Mononuclear cell (primary cell): ENCODE results near the gene CMIP. TPM values are rescaled to one million over a fixed set of nuclear protein-coding genes. Genes with fewer than 3 reads are reported as not detected.

Source experiments
- H3K27me3 ChIP-seq: 2 replicates; pipeline ENCODE4 v1.6.0; 2011; ENCODE audit warnings: low read length, control low read depth; ENCODE audit not compliant: insufficient read depth
- H3K4me1 ChIP-seq: 2 replicates; pipeline ENCODE4 v1.5.1; 2011; ENCODE audit warnings: mild to moderate bottlenecking, low read length, control low read depth; ENCODE audit not compliant: insufficient read depth
- H3K4me3 ChIP-seq: 2 replicates; pipeline ENCODE4 v1.5.1; 2011; ENCODE audit warnings: mild to moderate bottlenecking, low read length, moderate library complexity
- H3K9me3 ChIP-seq: 2 replicates; pipeline ENCODE4 v1.5.1; 2011; ENCODE audit warnings: low read depth, mild to moderate bottlenecking, control low read depth, low read length
- total RNA-seq: library from RNA; depleted of rRNA; stranded (reverse); fragments of >200 nt; gene quantifications from one replicate; pipeline ENCODE4 v1.2.3, GENCODE V29; 2012

Gene CMIP
- total RNA-seq, 1 donor: 29.6 TPM

- H3K4me1 ChIP-seq: peaks cover 40% of the 10 kb centered on the region
- no peaks in the 10 kb centered on the region for H3K27me3 ChIP-seq
- H3K9me3 ChIP-seq: no peaks in the 10 kb centered on the region
- no peak overlapping the region for H3K4me3 ChIP-seq
Measured at GRCh38 chr16:81541314-81541713, 96.7 kb downstream of the CMIP start.

DNA sequence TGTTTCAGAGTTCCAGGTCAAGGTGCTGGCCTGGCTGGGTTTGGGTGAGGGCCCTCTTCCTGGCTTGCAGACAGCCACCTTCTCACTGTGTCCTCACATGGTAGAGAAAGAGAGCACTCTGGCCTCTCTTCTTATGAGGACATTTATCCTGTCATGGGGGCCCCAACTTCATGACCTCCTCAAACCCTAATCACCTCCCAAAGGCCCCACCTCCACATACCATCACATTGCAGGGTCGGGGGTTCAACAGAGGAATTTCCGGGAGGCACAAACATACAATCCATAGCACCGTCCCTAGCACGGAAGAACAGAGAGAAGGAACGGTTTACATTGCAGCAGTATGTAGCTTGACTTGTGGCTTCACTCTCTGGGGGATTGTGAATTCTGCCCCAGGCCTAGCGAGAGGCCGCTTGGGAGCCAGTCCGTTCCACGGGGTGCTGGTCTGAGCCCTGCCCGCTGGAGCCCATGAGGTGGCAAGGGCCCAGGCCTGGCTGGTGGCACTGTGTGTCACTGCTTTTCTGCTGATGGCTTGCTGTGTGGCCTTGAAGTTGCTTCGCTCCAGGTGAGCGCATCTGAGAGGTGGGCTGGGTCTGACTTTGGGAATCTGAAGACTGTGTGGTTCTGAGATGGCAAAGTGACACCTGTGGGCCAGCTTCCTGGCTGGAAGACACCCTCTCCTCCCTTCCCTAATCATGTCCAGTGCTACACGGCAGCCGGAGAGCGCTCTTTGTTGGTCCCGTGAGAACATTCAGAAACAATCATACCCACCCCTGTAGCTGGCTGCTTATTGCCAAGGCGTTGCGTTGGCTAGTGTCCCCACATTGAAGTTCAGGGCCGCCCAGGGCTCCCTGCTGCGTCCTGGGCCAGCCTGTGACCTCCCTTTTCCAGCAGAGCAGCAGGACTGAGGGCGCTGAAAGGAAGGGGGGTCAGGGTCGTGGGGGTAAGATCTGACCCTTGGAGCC lies 98.3 kb downstream of the CMIP start:
- Histone ChIP-seq H3K9me3 (no peaks in the 10 kb centered on the region), H3K4me1 (peaks cover 53% of the 10 kb centered on the region), H3K27me3 (no peaks in the 10 kb centered on the region), H3K4me3 (no peak overlapping the region)

DNA sequence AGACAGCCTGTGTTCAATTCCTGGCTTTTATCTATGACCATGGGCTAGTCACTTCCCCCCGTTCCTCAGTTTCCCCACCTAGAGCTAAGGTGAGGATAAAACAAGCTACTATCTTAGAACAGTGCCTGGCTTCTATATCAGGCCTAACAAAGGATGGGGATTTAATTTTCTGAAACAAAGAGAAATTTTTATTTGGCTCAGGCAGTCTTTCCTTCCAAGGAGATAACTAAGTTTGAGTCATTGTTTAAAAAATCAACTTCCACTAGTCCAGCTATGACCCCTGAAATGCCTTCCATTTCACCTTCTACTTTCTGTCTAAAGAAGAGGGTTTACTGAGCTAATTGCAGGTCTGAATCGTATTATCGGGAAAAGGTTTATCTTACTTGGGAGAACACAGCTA lies 99.0 kb downstream of the CMIP start:
- Histone ChIP-seq H3K4me1 (peaks cover 60% of the 10 kb centered on the region), H3K27me3 (no peaks in the 10 kb centered on the region), H3K9me3 (no peaks in the 10 kb centered on the region), H3K4me3 (no peak overlapping the region)

- Histone ChIP-seq H3K4me1 (peaks cover 67% of the 10 kb centered on the region), H3K4me3 (no peak overlapping the region), H3K27me3 (no peaks in the 10 kb centered on the region), H3K9me3 (no peaks in the 10 kb centered on the region)
Measured at GRCh38 chr16:81544261-81544660, 99.7 kb downstream of the CMIP start.

DNA sequence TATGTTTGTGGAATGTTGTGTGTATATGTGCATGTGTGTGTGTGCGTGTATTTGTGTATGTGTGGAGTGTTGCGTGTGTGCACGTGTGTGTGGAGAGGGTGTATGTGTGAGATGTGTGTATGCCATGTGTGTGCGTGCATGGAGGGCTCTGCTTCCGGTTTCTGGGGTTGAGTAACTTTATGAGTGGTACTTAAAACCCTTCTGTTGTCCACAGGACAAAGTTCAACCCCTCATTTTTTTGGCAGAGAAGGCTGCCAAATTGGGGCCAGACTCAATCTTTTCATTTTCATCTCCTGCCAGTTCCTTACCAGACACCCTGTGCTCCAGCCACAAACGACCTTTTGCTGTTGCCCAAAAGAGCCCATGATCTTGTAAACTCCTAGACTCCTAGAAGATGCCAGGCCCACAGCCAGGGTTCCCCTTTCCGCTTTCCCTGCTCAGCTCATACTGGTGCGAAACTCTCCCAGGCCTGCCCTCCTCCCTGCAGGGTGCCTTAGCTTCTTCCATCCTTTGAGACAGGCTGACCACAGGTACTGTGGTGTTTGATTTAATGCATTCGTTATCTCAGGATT lies 100.2 kb downstream of the CMIP start:
- H3K9me3 ChIP-seq: no peaks in the 10 kb centered on the region
- H3K4me3 ChIP-seq: no peak overlapping the region
- peaks cover 71% of the 10 kb centered on the region for H3K4me1 ChIP-seq
- H3K27me3 ChIP-seq: no peaks in the 10 kb centered on the region

- Histone ChIP-seq H3K4me1 (peaks cover 77% of the 10 kb centered on the region), H3K9me3 (no peaks in the 10 kb centered on the region), H3K27me3 (no peaks in the 10 kb centered on the region), H3K4me3 (no peak overlapping the region)
Measured at GRCh38 chr16:81545470-81546250, 101.1 kb downstream of the CMIP start.

GRCh38 chr16:81546781-81547180 lies 102.2 kb downstream of the CMIP start:
- no peaks in the 10 kb centered on the region for H3K9me3 ChIP-seq
- H3K27me3 ChIP-seq: no peaks in the 10 kb centered on the region
- H3K4me3 ChIP-seq: no peak overlapping the region
- peaks cover 87% of the 10 kb centered on the region for H3K4me1 ChIP-seq

GRCh38 chr16:81547194-81547938 lies 102.8 kb downstream of the CMIP start:
- H3K9me3 ChIP-seq: no peaks in the 10 kb centered on the region

DNA sequence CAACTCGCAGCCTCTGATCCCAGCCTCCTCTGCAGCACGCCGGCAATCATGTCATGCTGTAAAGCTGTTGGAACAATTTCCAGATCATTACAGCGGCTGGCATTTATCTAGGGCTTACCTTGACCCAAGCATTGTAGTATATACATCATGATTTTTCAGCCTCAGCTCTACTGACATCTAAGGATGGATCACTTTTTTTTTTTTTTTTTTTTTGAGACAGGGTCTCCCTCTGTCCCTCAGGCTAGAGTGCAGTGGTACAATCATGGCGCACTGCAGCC lies 103.3 kb downstream of the CMIP start:
- Histone ChIP-seq H3K9me3 (no peaks in the 10 kb centered on the region), H3K27me3 (no peaks in the 10 kb centered on the region), H3K4me3 (no peak overlapping the region), H3K4me1 (peaks cover 84% of the 10 kb centered on the region)

More at GRCh38 chr16:81547194-81547938, 102.8 kb downstream of the CMIP start:
- Histone ChIP-seq H3K27me3 (no peaks in the 10 kb centered on the region), H3K4me3 (no peak overlapping the region), H3K4me1 (peaks cover 89% of the 10 kb centered on the region)

- Histone ChIP-seq H3K9me3 (no peaks in the 10 kb centered on the region), H3K27me3 (no peaks in the 10 kb centered on the region), H3K4me1 (peaks cover 78% of the 10 kb centered on the region), H3K4me3 (no peak overlapping the region)
Measured at GRCh38 chr16:81548551-81548875, 103.9 kb downstream of the CMIP start.

GRCh38 chr16:81548876-81549546 lies 104.4 kb downstream of the CMIP start:
- no peak overlapping the region for H3K4me3 ChIP-seq
- peaks cover 73% of the 10 kb centered on the region for H3K4me1 ChIP-seq
- H3K27me3 ChIP-seq: no peaks in the 10 kb centered on the region
- no peaks in the 10 kb centered on the region for H3K9me3 ChIP-seq

DNA sequence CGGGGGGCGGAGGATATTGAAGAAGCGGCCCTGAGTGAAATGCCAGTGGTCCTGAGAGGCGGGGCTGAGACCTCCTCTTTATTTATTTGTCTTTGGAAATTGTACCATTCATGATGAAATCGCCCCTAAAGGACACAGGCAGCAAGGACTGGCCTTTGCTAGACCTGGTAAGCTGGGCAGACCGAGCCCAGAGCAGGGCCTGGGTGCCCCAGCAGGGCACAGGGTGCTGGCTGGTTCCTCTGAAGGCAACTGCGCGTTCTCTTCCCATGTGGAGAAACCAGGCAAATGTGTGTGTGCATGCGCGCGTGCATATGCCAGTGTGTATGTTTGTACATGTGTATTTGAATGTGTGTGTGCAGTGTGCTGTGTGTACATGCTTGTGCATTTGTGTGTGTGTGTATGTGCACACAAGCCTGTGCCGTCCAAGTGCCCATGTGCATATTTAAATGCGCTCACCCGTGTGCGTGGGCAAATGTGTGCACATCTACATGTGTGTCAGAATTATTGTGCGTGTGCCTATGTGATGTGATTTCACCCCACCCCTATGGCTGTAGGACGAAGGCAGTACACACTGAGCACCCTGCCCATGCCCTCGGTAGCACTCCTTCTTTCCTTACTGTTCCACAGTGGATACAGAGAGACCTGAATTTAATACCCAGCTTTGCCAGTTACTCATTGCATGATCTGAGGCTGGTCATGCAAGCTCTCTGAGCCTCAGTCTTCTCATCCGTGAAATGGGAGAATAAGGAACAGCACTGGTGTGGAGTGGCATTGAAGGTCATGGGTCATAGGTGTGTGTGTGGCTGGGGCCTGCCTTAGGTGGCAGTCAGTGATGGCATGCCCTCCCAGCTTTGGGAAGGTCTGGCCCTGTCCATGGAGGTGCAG lies 105.2 kb downstream of the CMIP start:
- no peaks in the 10 kb centered on the region for H3K9me3 ChIP-seq
- H3K4me1 ChIP-seq: peaks cover 65% of the 10 kb centered on the region
- H3K27me3 ChIP-seq: no peaks in the 10 kb centered on the region
- no peak overlapping the region for H3K4me3 ChIP-seq

GRCh38 chr16:81550432-81550808 lies 105.8 kb downstream of the CMIP start:
- no peaks in the 10 kb centered on the region for H3K9me3 ChIP-seq
- peaks cover 59% of the 10 kb centered on the region for H3K4me1 ChIP-seq
- H3K4me3 ChIP-seq: no peak overlapping the region
- H3K27me3 ChIP-seq: no peaks in the 10 kb centered on the region
